Measurements from ENCODE around the gene ADAMTS13. TPM values are rescaled to one million over a fixed set of nuclear protein-coding genes. Genes with fewer than 3 reads are reported as not detected.

The ADAMTS13 gene
- total RNA-seq, 4 donors from 2014 or later, result 1.7 to 4.3 (median 3.2) TPM

DNA sequence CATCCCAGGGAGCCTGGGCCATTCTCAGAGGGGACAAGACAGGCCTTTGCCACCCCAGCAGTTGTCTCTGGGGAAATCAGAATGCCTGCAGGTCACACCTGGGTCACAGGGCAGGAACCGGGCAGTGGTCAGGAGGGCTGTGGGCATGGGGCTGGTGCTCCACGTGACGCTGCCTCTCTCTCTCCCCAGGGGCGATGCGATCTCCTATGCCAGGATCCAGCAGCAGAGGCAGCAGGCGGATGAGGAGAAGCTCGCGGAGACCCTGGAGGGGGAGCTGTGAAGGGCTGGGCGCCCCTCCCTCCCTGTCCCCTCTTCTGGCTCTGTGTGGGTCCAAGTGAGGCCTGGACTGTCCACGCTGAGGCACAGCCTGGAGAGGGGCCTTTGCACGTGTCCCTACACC is 46.2 kb downstream of the ADAMTS13 start:
- Histone ChIP-seq H3K4me1 (no peaks in the 10 kb centered on the region), H3K36me3 (peaks cover 0 to 57% (median 4%) of the 10 kb centered on the region in 3 donors)

DNA sequence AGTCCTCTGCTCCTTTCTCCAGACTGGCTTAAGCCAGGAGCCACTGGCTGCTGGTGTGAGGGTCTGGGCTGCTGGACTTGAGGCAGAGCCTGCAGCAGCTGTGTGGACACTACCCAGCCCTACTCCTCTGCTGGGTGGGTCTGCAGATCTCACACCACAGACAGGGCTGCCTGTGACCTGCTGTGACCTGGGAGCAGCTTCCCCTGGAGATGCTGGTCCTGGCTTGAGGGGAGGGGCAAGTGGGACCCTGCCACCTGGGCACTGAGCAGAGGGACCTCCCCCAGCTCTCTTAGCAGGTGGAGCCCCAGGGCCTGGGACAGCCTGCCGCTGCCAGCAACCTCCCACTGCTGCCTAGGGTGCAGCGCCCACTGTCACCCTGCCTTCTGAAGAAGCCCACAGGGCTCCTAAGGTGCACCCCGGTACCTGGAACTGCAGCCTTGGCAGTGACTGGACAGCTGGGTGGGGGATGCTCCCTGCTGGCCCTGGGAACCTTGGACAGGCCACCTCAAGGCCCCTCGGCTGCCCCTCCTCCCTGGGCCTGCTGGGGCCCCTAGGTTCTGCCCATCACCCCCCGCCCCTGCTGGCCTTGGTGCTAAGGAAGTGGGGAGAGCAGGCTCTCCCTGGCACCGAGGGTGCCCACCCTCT is 46.7 kb downstream of the ADAMTS13 start:
- H3K36me3 ChIP-seq, result peaks cover 0 to 57% (median 4%) of the 10 kb centered on the region in 3 donors
- H3K4me1 ChIP-seq, result no peaks in the 10 kb centered on the region
- 100% methylated on average over 2 of the region's 6 CpGs; no CpG with 5 or more reads in 1 of the 2 donors for WGBS, 2 donors
- H3K9me3 ChIP-seq, result no peaks in the 10 kb centered on the region
- no peak overlapping the region for H3K27ac ChIP-seq
- no peak overlapping the region for H3K4me3 ChIP-seq
- no peak for DNase-seq (ENCODE audit: low spot score in 2 of 2)
- no peak for TF ChIP-seq CTCF (IDR thresholded peaks at IDR 0.05)
- H3K27me3 ChIP-seq, result no peaks in the 10 kb centered on the region

More for the DNA sequence above, 46.2 kb downstream of the ADAMTS13 start:
- Histone ChIP-seq H3K9me3 (no peaks in the 10 kb centered on the region), H3K27ac (no peak overlapping the region), H3K27me3 (no peaks in the 10 kb centered on the region), H3K4me3 (no peak overlapping the region)
- 79 to 90% methylated on average over 7 to 9 of the region's 11 CpGs for WGBS, 2 donors
- TF ChIP-seq POLR2A (IDR thresholded peaks at IDR 0.05) (no peak), CTCF (IDR thresholded peaks at IDR 0.05) (no peak), EP300 (IDR thresholded peaks at IDR 0.05) (no peak)
- DNase-seq (ENCODE audit: low spot score in 2 of 2), result no peak

DNA sequence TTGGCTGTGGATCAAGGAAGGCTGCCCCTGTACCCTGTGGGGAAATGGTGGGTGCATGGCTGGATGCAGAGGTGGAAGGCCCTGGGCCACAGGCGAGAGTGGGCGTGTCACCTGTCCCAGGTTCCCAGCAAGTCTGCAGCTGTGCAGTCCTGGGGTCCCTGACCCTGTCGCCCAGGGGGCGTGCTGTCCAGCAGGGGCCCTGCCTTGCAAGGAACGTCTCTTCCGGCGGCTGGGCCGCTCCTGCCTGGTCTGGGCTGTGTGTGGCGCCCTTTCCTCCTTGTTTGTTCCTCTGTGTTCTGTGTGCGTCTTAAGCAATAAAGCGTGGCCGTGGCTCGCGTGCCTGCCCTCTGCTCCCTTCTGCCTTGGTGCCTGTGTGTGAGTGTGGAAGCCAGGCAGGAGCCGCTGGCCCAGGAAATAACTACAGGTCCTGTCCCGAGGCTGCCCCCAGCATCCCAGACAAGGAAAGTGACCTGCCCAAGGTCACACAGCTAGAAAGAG is 48.3 kb downstream of the ADAMTS13 start:
- no peak for DNase-seq (ENCODE audit: low spot score in 2 of 2)
- Histone ChIP-seq H3K27me3 (no peaks in the 10 kb centered on the region), H3K27ac (no peak overlapping the region), H3K4me3 (no peak overlapping the region), H3K9me3 (no peaks in the 10 kb centered on the region), H3K36me3 (peaks cover 0 to 53% (median 4%) of the 10 kb centered on the region in 3 donors), H3K4me1 (no peaks in the 10 kb centered on the region)
- WGBS, 2 donors, result 72 to 85% methylated on average over 14 to 16 of the region's 16 CpGs
- TF ChIP-seq CTCF (IDR thresholded peaks at IDR 0.05), result no peak
- no peak for TF ChIP-seq EP300 (IDR thresholded peaks at IDR 0.05)
- TF ChIP-seq POLR2A (IDR thresholded peaks at IDR 0.05), result no peak

GRCh38 chr9:133470988-133471387 is 48.8 kb downstream of the ADAMTS13 start:
- no peak for TF ChIP-seq EP300 (IDR thresholded peaks at IDR 0.05)
- no peak for TF ChIP-seq POLR2A (IDR thresholded peaks at IDR 0.05)
- no peak for TF ChIP-seq CTCF (IDR thresholded peaks at IDR 0.05)
- 81 to 84% methylated on average over 7 of the region's 7 CpGs for WGBS, 2 donors
- H3K4me3 ChIP-seq, result no peak overlapping the region
- no peaks in the 10 kb centered on the region for H3K9me3 ChIP-seq
- no peaks in the 10 kb centered on the region for H3K27me3 ChIP-seq
- H3K27ac ChIP-seq, result no peak overlapping the region
- no peaks in the 10 kb centered on the region for H3K4me1 ChIP-seq
- DNase-seq (ENCODE audit: low spot score in 2 of 2), result no peak
- peaks cover 0 to 54% (median 4%) of the 10 kb centered on the region in 3 donors for H3K36me3 ChIP-seq

DNA sequence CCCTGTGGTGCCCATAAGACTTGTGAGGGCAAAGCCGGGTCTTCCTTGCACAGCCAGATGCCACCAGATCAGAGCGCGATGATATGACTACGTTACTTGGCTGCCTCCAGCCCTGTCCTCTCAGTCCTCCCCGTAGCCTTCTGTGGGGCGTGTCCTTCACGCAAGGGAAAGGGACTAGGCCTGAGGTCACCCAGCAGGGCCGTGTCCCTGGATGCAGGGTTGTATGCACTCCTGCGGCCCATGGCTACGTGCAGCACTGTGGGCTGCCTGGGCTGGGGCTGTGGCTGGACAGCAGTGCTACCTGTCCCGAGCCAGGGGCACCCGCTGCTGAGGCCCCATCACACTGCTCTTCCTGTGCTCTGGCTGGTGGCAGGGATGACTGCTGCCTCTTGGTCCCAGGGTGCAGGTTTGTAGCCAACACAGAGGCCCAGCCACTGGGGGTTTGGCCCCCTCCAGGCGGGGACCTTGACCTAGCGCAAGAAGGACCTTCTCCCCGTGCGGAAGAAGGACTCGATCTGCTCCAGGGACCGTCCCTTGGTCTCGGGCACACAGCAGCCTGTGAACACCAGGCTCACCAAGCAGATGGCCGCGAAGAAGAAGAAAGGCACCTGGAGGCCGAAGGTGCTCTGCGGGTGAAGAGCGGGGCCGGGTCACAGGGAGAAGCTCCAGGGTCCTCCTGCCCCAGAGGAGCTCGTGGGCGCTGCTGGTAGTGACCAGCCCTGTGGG is 49.5 kb downstream of the ADAMTS13 start:
- TF ChIP-seq POLR2A (IDR thresholded peaks at IDR 0.05) (no peak), CTCF (IDR thresholded peaks at IDR 0.05) (no peak), EP300 (IDR thresholded peaks at IDR 0.05) (no peak)
- peaks cover 0 to 62% (median 4%) of the 10 kb centered on the region in 3 donors for H3K36me3 ChIP-seq
- H3K4me1 ChIP-seq, result no peaks in the 10 kb centered on the region
- DNase-seq (ENCODE audit: low spot score in 2 of 2), result no peak
- no peak overlapping the region for H3K4me3 ChIP-seq
- no peak overlapping the region for H3K27ac ChIP-seq
- 79 to 82% methylated on average over 17 to 24 of the region's 27 CpGs for WGBS, 2 donors
- H3K9me3 ChIP-seq, result no peaks in the 10 kb centered on the region
- no peaks in the 10 kb centered on the region for H3K27me3 ChIP-seq
